ENCODE results near the gene GSTA4. TPM values are rescaled to one million over a fixed set of nuclear protein-coding genes. Genes with fewer than 3 reads are reported as not detected.
"Not testable (repeated sequence)": the region's sequence is repeated elsewhere in the genome, so short reads cannot be mapped to it uniquely, and the experiment has no call there.

GSTA4 gene
- total RNA-seq, 3 donors from 2014 or later: 8.3 to 15.5 (median 14.7) TPM

GRCh38 chr6:53014744-53015143, 19.7 kb upstream of the GSTA4 start:
- intact Hi-C loops (cut with DNase I, micrococcal nuclease): no loop called here
- peaks cover 6% of the 10 kb centered on the region for H3K36me3 ChIP-seq (ENCODE audit: low read depth)
- no peaks in the 10 kb centered on the region for H3K4me1 ChIP-seq (ENCODE audit: low read depth)
- TF ChIP-seq CTCF (IDR thresholded peaks at IDR 0.05): no peak
- ATAC-seq (no peak), DNase-seq (no peak)
- H3K4me3 ChIP-seq: no peak overlapping the region
- no peaks in the 10 kb centered on the region for H3K9me3 ChIP-seq

- intact Hi-C loops (cut with DNase I, micrococcal nuclease): no loop called here
- no peak for TF ChIP-seq CTCF (IDR thresholded peaks at IDR 0.05)
- DNase-seq (no peak), ATAC-seq (peak; percentile 91)
- Histone ChIP-seq H3K4me3 (no peak overlapping the region), H3K36me3 (ENCODE audit: low read depth) (peaks cover 13% of the 10 kb centered on the region), H3K4me1 (ENCODE audit: low read depth) (no peaks in the 10 kb centered on the region), H3K9me3 (no peaks in the 10 kb centered on the region)
Observed at GRCh38 chr6:53014063-53014462, 19.0 kb upstream of the GSTA4 start.

- intact Hi-C loops (cut with DNase I, micrococcal nuclease): no loop called here
- Histone ChIP-seq H3K36me3 (ENCODE audit: low read depth) (peaks cover 17% of the 10 kb centered on the region), H3K9me3 (no peaks in the 10 kb centered on the region), H3K4me3 (no peak overlapping the region), H3K4me1 (ENCODE audit: low read depth) (no peaks in the 10 kb centered on the region)
- TF ChIP-seq CTCF (IDR thresholded peaks at IDR 0.05): no peak
- DNase-seq: no peak
- ATAC-seq: no peak
Observed at GRCh38 chr6:53011979-53012378, 16.9 kb upstream of the GSTA4 start.

- Histone ChIP-seq H3K4me1 (ENCODE audit: low read depth) (no peaks in the 10 kb centered on the region), H3K4me3 (no peak overlapping the region), H3K36me3 (ENCODE audit: low read depth) (peaks cover 17% of the 10 kb centered on the region), H3K9me3 (no peaks in the 10 kb centered on the region)
- no peak for ATAC-seq
- TF ChIP-seq CTCF (IDR thresholded peaks at IDR 0.05): no peak
- no peak for DNase-seq
- intact Hi-C loops (cut with DNase I, micrococcal nuclease): no loop called here
Observed at GRCh38 chr6:53010504-53010903, 15.4 kb upstream of the GSTA4 start.

DNA sequence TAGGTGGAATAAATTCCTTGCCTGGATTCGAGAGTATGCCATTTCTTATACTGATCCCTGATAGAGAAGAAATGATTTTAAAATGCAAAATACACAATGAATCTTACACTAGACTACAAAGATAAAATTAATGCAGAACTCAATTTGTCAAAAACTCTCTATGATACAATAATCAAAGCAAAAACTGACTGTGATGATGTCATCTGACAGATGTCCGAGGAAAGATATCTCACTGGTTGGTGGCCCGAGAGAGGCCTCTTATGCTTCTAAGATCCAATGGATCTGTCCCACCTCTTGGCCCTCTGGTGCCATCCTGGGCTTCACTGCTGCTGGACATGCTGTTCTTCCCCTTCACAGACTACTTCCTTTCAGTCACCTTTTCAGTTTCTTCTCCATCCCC, 14.4 kb upstream of the GSTA4 start:
- TF ChIP-seq CTCF (IDR thresholded peaks at IDR 0.05): no peak

DNA sequence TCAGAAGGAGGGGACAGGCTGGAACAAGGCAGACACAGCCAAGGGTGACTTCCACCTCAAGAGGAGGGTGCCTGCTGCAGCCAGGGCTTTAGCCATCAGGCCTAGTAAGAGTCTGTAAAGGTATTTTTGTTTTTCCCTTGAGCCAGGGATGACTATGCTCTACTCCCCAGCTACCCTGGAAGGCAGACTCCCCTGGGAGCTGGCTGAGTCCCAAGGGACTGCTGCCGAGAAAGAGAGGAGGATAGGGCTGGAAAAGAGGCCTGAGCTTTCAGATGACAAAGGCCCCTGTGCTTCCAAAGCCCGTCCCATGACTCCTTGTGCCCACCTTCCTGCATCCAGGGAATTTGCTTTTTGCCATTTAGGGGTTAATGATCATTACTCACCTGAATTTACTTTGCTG, 14.0 kb upstream of the GSTA4 start:
- peaks cover 17% of the 10 kb centered on the region for H3K36me3 ChIP-seq (ENCODE audit: low read depth)
- no peak overlapping the region for H3K4me3 ChIP-seq
- TF ChIP-seq CTCF (IDR thresholded peaks at IDR 0.05): no peak
- DNase-seq (no peak), ATAC-seq (no peak)
- intact Hi-C loops (cut with DNase I, micrococcal nuclease): no loop called here
- no peaks in the 10 kb centered on the region for H3K9me3 ChIP-seq
- no peaks in the 10 kb centered on the region for H3K4me1 ChIP-seq (ENCODE audit: low read depth)

More for the DNA sequence above, 14.4 kb upstream of the GSTA4 start:
- H3K4me1 ChIP-seq (ENCODE audit: low read depth): no peaks in the 10 kb centered on the region
- peaks cover 17% of the 10 kb centered on the region for H3K36me3 ChIP-seq (ENCODE audit: low read depth)
- no peak overlapping the region for H3K4me3 ChIP-seq
- no peaks in the 10 kb centered on the region for H3K9me3 ChIP-seq
- ATAC-seq (no peak), DNase-seq (no peak)
- intact Hi-C loops (cut with DNase I, micrococcal nuclease): no loop called here

GRCh38 chr6:53008192-53008687, 13.2 kb upstream of the GSTA4 start:
- H3K9me3 ChIP-seq; H3K4me1 ChIP-seq (ENCODE audit: low read depth); DNase-seq; ATAC-seq; intact Hi-C loops (cut with DNase I, micrococcal nuclease); H3K4me3 ChIP-seq: not testable (repeated sequence)
- H3K36me3 ChIP-seq (ENCODE audit: low read depth): peaks cover 17% of the 10 kb centered on the region

Measured in mucosa of descending colon (tissue), 3 donors.